IMR-90 (cell line): ENCODE measurements around the gene SCPEP1.

ENCODE experiments used
- CEBPB ChIP-seq: IDR thresholded peaks from 2 replicates; pipeline ENCODE4 v1.6.1; 2012; ENCODE audit warnings: low read depth, low read length, improper control_type of control experiment
- MXI1 ChIP-seq: IDR thresholded peaks from 2 replicates; pipeline ENCODE4 v1.6.1; 2012; ENCODE audit warnings: low read depth, mild to moderate bottlenecking, low read length, moderate library complexity, borderline replicate concordance
- POLR2A ChIP-seq: IDR thresholded peaks from 2 replicates; pipeline ENCODE4 v1.6.1; 2012; ENCODE audit warnings: mild to moderate bottlenecking, low read depth, low read length
- RAD21 ChIP-seq: IDR thresholded peaks from 2 replicates; pipeline ENCODE4 v1.6.1; 2012; ENCODE audit warnings: low read length, improper control_type of control experiment
- SMC3 ChIP-seq: fragments of 150-350 bp; IDR thresholded peaks from 2 replicates; pipeline ENCODE4 v1.6.1; 2016; ENCODE audit warnings: low read depth, mild to moderate bottlenecking, antibody characterized with exemption, low read length, moderate library complexity
- TF ChIP-seq, protein P1 (sequence below): conservative IDR thresholded peaks from 2 replicates; pipeline ENCODE4 v1.5.1; 2012; ENCODE audit warnings: mild to moderate bottlenecking, low read depth, low read length, improper control_type of control experiment
- TF ChIP-seq, protein P2 (sequence below): fragments of 150-350 bp; IDR thresholded peaks from 2 replicates; pipeline ENCODE4 v1.6.1; 2017; ENCODE audit warnings: mild to moderate bottlenecking, antibody characterized with exemption, low read length, low read depth

DNA sequence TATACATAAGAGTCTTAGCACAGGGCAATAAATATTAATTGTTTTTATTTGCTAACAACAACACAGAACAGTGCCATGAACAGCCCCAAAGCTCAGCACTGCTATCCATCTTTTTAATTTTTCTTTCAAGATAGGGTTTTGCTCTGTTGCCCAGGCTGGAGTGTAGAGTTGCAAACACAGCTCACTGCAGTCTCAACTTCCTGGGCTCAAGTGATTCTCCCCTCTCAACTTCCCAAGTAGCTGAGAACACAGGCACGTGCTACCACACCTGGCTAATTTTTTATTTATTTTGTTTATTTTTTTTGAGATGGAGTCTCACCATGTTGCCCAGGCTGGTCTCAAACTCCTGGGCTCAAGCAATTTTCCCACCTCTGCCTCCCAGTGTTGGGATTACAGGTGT lies 59.5 kb downstream of the SCPEP1 start:
- TF ChIP-seq, protein P1, sequence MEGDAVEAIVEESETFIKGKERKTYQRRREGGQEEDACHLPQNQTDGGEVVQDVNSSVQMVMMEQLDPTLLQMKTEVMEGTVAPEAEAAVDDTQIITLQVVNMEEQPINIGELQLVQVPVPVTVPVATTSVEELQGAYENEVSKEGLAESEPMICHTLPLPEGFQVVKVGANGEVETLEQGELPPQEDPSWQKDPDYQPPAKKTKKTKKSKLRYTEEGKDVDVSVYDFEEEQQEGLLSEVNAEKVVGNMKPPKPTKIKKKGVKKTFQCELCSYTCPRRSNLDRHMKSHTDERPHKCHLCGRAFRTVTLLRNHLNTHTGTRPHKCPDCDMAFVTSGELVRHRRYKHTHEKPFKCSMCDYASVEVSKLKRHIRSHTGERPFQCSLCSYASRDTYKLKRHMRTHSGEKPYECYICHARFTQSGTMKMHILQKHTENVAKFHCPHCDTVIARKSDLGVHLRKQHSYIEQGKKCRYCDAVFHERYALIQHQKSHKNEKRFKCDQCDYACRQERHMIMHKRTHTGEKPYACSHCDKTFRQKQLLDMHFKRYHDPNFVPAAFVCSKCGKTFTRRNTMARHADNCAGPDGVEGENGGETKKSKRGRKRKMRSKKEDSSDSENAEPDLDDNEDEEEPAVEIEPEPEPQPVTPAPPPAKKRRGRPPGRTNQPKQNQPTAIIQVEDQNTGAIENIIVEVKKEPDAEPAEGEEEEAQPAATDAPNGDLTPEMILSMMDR, result no peak
- no peak for TF ChIP-seq POLR2A
- no peak for TF ChIP-seq RAD21
- no peak for TF ChIP-seq CEBPB
- TF ChIP-seq SMC3, result no peak
- no peak for TF ChIP-seq MXI1
- TF ChIP-seq, protein P2, sequence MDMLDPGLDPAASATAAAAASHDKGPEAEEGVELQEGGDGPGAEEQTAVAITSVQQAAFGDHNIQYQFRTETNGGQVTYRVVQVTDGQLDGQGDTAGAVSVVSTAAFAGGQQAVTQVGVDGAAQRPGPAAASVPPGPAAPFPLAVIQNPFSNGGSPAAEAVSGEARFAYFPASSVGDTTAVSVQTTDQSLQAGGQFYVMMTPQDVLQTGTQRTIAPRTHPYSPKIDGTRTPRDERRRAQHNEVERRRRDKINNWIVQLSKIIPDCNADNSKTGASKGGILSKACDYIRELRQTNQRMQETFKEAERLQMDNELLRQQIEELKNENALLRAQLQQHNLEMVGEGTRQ, result no peak
